Measurements from ENCODE around the gene DOCK8.

Gene DOCK8

GRCh38 chr9:450561-450960, 235.9 kb downstream of the DOCK8 start:
- Histone ChIP-seq H3K4me2 (ENCODE audit: low read length) (no peak overlapping the region), H3K9ac (ENCODE audit: low read length) (no peak overlapping the region), H3K4me3 (ENCODE audit: low read depth, low read length, poor library complexity, severe bottlenecking) (no peak overlapping the region), H3F3A (ENCODE audit: insufficient read depth, low read length) (no peaks in the 10 kb centered on the region), H3K9me2 (ENCODE audit: low read depth, low read length) (no peaks in the 10 kb centered on the region), H3K36me3 (ENCODE audit: insufficient read depth, low read length) (no peaks in the 10 kb centered on the region), H3K27me3 (ENCODE audit: insufficient read depth, low read length) (no peaks in the 10 kb centered on the region), H3K27ac (ENCODE audit: low read depth, low read length, poor library complexity, severe bottlenecking) (no peak overlapping the region), H2AFZ (ENCODE audit: low read length) (no peak overlapping the region), H3K9me3 (ENCODE audit: low read length) (no peaks in the 10 kb centered on the region), H4K20me1 (ENCODE audit: insufficient read depth, low read length) (no peaks in the 10 kb centered on the region), H3K4me1 (ENCODE audit: insufficient read depth, low read length, severe bottlenecking) (no peaks in the 10 kb centered on the region), H3K79me2 (ENCODE audit: insufficient read depth, low read length) (no peaks in the 10 kb centered on the region)
- TF ChIP-seq EZH2 (IDR thresholded peaks at IDR 0.05; ENCODE audit: borderline replicate concordance, low read length) (no peak), CTCF (IDR thresholded peaks at IDR 0.05; ENCODE audit: low read length) (no peak)

GRCh38 chr9:453832-454231, 239.2 kb downstream of the DOCK8 start:
- no peaks in the 10 kb centered on the region for H4K20me1 ChIP-seq (ENCODE audit: insufficient read depth, low read length)
- no peaks in the 10 kb centered on the region for H3K4me1 ChIP-seq (ENCODE audit: insufficient read depth, low read length, severe bottlenecking)
- no peak overlapping the region for H3K27ac ChIP-seq (ENCODE audit: low read depth, low read length, poor library complexity, severe bottlenecking)
- no peaks in the 10 kb centered on the region for H3K9me2 ChIP-seq (ENCODE audit: low read depth, low read length)
- no peak overlapping the region for H2AFZ ChIP-seq (ENCODE audit: low read length)
- no peaks in the 10 kb centered on the region for H3F3A ChIP-seq (ENCODE audit: insufficient read depth, low read length)
- H3K9ac ChIP-seq (ENCODE audit: low read length) = no peak overlapping the region
- no peaks in the 10 kb centered on the region for H3K79me2 ChIP-seq (ENCODE audit: insufficient read depth, low read length)
- H3K4me3 ChIP-seq (ENCODE audit: low read depth, low read length, poor library complexity, severe bottlenecking) = no peak overlapping the region
- no peaks in the 10 kb centered on the region for H3K36me3 ChIP-seq (ENCODE audit: insufficient read depth, low read length)
- no peak overlapping the region for H3K4me2 ChIP-seq (ENCODE audit: low read length)
- no peak for TF ChIP-seq CTCF (IDR thresholded peaks at IDR 0.05; ENCODE audit: low read length)
- TF ChIP-seq EZH2 (IDR thresholded peaks at IDR 0.05; ENCODE audit: borderline replicate concordance, low read length) = no peak
- no peaks in the 10 kb centered on the region for H3K27me3 ChIP-seq (ENCODE audit: insufficient read depth, low read length)
- no peaks in the 10 kb centered on the region for H3K9me3 ChIP-seq (ENCODE audit: low read length)

GRCh38 chr9:456365-456764, 241.7 kb downstream of the DOCK8 start:
- H3K9ac ChIP-seq (ENCODE audit: low read length) = no peak overlapping the region
- H4K20me1 ChIP-seq (ENCODE audit: insufficient read depth, low read length) = no peaks in the 10 kb centered on the region
- no peaks in the 10 kb centered on the region for H3K27me3 ChIP-seq (ENCODE audit: insufficient read depth, low read length)
- H3K36me3 ChIP-seq (ENCODE audit: insufficient read depth, low read length) = no peaks in the 10 kb centered on the region
- peaks cover 4% of the 10 kb centered on the region for H3K4me1 ChIP-seq (ENCODE audit: insufficient read depth, low read length, severe bottlenecking)
- no peak overlapping the region for H3K4me2 ChIP-seq (ENCODE audit: low read length)
- no peaks in the 10 kb centered on the region for H3K9me2 ChIP-seq (ENCODE audit: low read depth, low read length)
- H3K4me3 ChIP-seq (ENCODE audit: low read depth, low read length, poor library complexity, severe bottlenecking) = no peak overlapping the region
- TF ChIP-seq CTCF (IDR thresholded peaks at IDR 0.05; ENCODE audit: low read length) (no peak), EZH2 (IDR thresholded peaks at IDR 0.05; ENCODE audit: borderline replicate concordance, low read length) (no peak)
- no peak overlapping the region for H2AFZ ChIP-seq (ENCODE audit: low read length)
- no peaks in the 10 kb centered on the region for H3K9me3 ChIP-seq (ENCODE audit: low read length)
- no peak overlapping the region for H3K27ac ChIP-seq (ENCODE audit: low read depth, low read length, poor library complexity, severe bottlenecking)
- no peaks in the 10 kb centered on the region for H3K79me2 ChIP-seq (ENCODE audit: insufficient read depth, low read length)
- no peaks in the 10 kb centered on the region for H3F3A ChIP-seq (ENCODE audit: insufficient read depth, low read length)

All from OCI-LY1 (cell line).